HEK293 (cell line): ENCODE measurements around the gene UBE2F.

ENCODE experiments used
- CTCF ChIA-PET: fragments of 350-600 bp; formaldehyde crosslinking; extraction: SDS; loops from one replicate; lab custom pipeline; 2021; ENCODE audit warnings: antibody characterized with exemption; lab: Yijun Ruan, JAX
- POLR2A ChIA-PET: fragments of 300-600 bp; formaldehyde crosslinking; extraction: SDS; loops from one replicate; lab custom pipeline; 2020; ENCODE audit warnings: antibody characterized with exemption, inconsistent platforms; lab: Yijun Ruan, JAX
- H3K27ac ChIP-seq: fragments of 200-500 bp; sonication (Bioruptor generic); 2 replicates; pipeline ENCODE4 v1.5.1; 2014; ENCODE audit warnings: low read depth, low read length, control low read depth, inconsistent platforms; ENCODE audit errors: extremely low read depth
- H3K36me3 ChIP-seq, 2 experiments: fragments of 200-500 bp in 1 of 2; sonication (Bioruptor generic) in 1 of 2; 1 replicate in 1 of 2; 2 replicates in 1 of 2; pipeline ENCODE4 v1.5.1; 2014 to 2017; ENCODE audit warnings: inconsistent platforms in 2 of 2, low read length in 2 of 2; ENCODE audit not compliant: control insufficient read depth in 2 of 2, insufficient read depth in 1 of 2
- H3K4me1 ChIP-seq: fragments of 200-500 bp; sonication (Bioruptor generic); 2 replicates; pipeline ENCODE4 v1.5.1; 2014; ENCODE audit warnings: mild to moderate bottlenecking, low read length, inconsistent platforms; ENCODE audit not compliant: control insufficient read depth, insufficient read depth
- H3K4me3 ChIP-seq: 2 replicates; pipeline ENCODE4 v1.5.1; 2011; ENCODE audit warnings: low read depth, mild to moderate bottlenecking, control low read depth, low read length, moderate library complexity
- H3K9me3 ChIP-seq: fragments of 200-500 bp; sonication (Bioruptor generic); 2 replicates; pipeline ENCODE4 v1.5.1; 2014; ENCODE audit warnings: low read depth, low read length, inconsistent platforms; ENCODE audit not compliant: control insufficient read depth, insufficient read depth
- HOXD13 ChIP-seq: sonication (generic); formaldehyde crosslinking; IDR thresholded peaks from 2 replicates; pipeline ENCODE4 v1.8.0; 2022; ENCODE audit warnings: missing genetic modification reagents, borderline replicate concordance
- IKZF3 ChIP-seq: fragments of 450-650 bp; IDR thresholded peaks from 2 replicates; pipeline ENCODE4 v1.5.0; 2018; ENCODE audit warnings: missing biosample characterization, mild to moderate bottlenecking, missing genetic modification characterization, moderate library complexity
- KLF16 ChIP-seq: fragments of 450-650 bp; formaldehyde crosslinking; IDR thresholded peaks from 2 replicates; pipeline ENCODE4 v1.5.1; 2017; ENCODE audit warnings: missing biosample characterization, missing genetic modification characterization
- OSR2 ChIP-seq: fragments of 450-650 bp; formaldehyde crosslinking; IDR thresholded peaks from 2 replicates; pipeline ENCODE4 v1.5.1; 2016; ENCODE audit warnings: missing biosample characterization, missing genetic modification characterization
- ZEB2 ChIP-seq: fragments of 450-650 bp; formaldehyde crosslinking; IDR thresholded peaks from 2 replicates; pipeline ENCODE4 v1.5.1; 2016; ENCODE audit warnings: missing biosample characterization, missing genetic modification characterization
- ZNF133 ChIP-seq: fragments of 450-650 bp; formaldehyde crosslinking; IDR thresholded peaks from 2 replicates; pipeline ENCODE4 v1.5.1; 2016; ENCODE audit warnings: missing biosample characterization, missing genetic modification characterization
- ZNF174 ChIP-seq: fragments of 450-650 bp; formaldehyde crosslinking; IDR thresholded peaks from 2 replicates; pipeline ENCODE4 v1.5.0; 2017; ENCODE audit warnings: missing biosample characterization, mild to moderate bottlenecking, missing genetic modification characterization
- ZNF211 ChIP-seq: fragments of 450-650 bp; formaldehyde crosslinking; IDR thresholded peaks from 2 replicates; pipeline ENCODE4 v1.5.1; 2016; ENCODE audit warnings: low read depth, missing biosample characterization, missing genetic modification characterization
- ZNF394 ChIP-seq: fragments of 450-650 bp; formaldehyde crosslinking; IDR thresholded peaks from 2 replicates; pipeline ENCODE4 v1.5.1; 2016; ENCODE audit warnings: missing biosample characterization, missing genetic modification characterization, mild to moderate bottlenecking, moderate library complexity, borderline replicate concordance
- ZNF426 ChIP-seq: fragments of 450-650 bp; formaldehyde crosslinking; IDR thresholded peaks from 2 replicates; pipeline ENCODE4 v1.5.1; 2017; ENCODE audit warnings: missing biosample characterization, missing genetic modification characterization, mild to moderate bottlenecking, inconsistent platforms, moderate library complexity
- ZNF571 ChIP-seq: fragments of 450-650 bp; formaldehyde crosslinking; IDR thresholded peaks from 2 replicates; pipeline ENCODE4 v1.5.0; 2017; ENCODE audit warnings: missing biosample characterization, missing genetic modification characterization
- ZNF664 ChIP-seq: fragments of 450-650 bp; formaldehyde crosslinking; IDR thresholded peaks from 2 replicates; pipeline ENCODE4 v1.5.1; 2016; ENCODE audit warnings: missing biosample characterization, missing genetic modification characterization
- ZNF670 ChIP-seq: fragments of 450-650 bp; formaldehyde crosslinking; IDR thresholded peaks from 2 replicates; pipeline ENCODE4 v1.5.1; 2016; ENCODE audit warnings: missing biosample characterization, missing genetic modification characterization, low read depth
- ZNF768 ChIP-seq: fragments of 450-650 bp; formaldehyde crosslinking; IDR thresholded peaks from 2 replicates; pipeline ENCODE4 v1.5.1; 2018; ENCODE audit warnings: missing biosample characterization, mild to moderate bottlenecking, missing genetic modification characterization
- ZXDB ChIP-seq: fragments of 450-650 bp; formaldehyde crosslinking; IDR thresholded peaks from 2 replicates; pipeline ENCODE4 v1.5.1; 2016; ENCODE audit warnings: missing biosample characterization, missing genetic modification characterization
- TF ChIP-seq, protein P1 (sequence below): fragments of 450-650 bp; formaldehyde crosslinking; optimal IDR thresholded peaks from 2 replicates; pipeline ENCODE3; 2016; ENCODE audit warnings: missing biosample characterization, mild to moderate bottlenecking, missing genetic modification characterization
- TF ChIP-seq, protein P2 (sequence below): fragments of 450-650 bp; formaldehyde crosslinking; IDR thresholded peaks from 2 replicates; pipeline ENCODE4 v1.5.1; 2016; ENCODE audit warnings: missing biosample characterization, missing genetic modification characterization
- TF ChIP-seq, protein P3 (sequence below): IDR thresholded peaks from 2 replicates; pipeline ENCODE4 v1.6.1; 2011; ENCODE audit warnings: mild to moderate bottlenecking, low read depth, low read length, borderline replicate concordance
- TF ChIP-seq, protein P4 (sequence below): fragments of 450-650 bp; IDR thresholded peaks from 2 replicates; pipeline ENCODE4 v1.5.1; 2018; ENCODE audit warnings: missing biosample characterization, missing genetic modification characterization
- TF ChIP-seq, protein P5 (sequence below): fragments of 450-650 bp; formaldehyde crosslinking; IDR thresholded peaks from 2 replicates; pipeline ENCODE4 v1.5.1; 2016; ENCODE audit warnings: missing biosample characterization, missing genetic modification characterization
- TF ChIP-seq, protein P6 (sequence below): fragments of 450-650 bp; formaldehyde crosslinking; IDR thresholded peaks from 2 replicates; pipeline ENCODE4 v1.5.1; 2016; ENCODE audit warnings: missing biosample characterization, missing genetic modification characterization
- TF ChIP-seq, protein P7 (sequence below): fragments of 450-650 bp; formaldehyde crosslinking; IDR thresholded peaks from 2 replicates; pipeline ENCODE4 v1.5.1; 2016; ENCODE audit warnings: missing biosample characterization, missing genetic modification characterization

The UBE2F gene

DNA sequence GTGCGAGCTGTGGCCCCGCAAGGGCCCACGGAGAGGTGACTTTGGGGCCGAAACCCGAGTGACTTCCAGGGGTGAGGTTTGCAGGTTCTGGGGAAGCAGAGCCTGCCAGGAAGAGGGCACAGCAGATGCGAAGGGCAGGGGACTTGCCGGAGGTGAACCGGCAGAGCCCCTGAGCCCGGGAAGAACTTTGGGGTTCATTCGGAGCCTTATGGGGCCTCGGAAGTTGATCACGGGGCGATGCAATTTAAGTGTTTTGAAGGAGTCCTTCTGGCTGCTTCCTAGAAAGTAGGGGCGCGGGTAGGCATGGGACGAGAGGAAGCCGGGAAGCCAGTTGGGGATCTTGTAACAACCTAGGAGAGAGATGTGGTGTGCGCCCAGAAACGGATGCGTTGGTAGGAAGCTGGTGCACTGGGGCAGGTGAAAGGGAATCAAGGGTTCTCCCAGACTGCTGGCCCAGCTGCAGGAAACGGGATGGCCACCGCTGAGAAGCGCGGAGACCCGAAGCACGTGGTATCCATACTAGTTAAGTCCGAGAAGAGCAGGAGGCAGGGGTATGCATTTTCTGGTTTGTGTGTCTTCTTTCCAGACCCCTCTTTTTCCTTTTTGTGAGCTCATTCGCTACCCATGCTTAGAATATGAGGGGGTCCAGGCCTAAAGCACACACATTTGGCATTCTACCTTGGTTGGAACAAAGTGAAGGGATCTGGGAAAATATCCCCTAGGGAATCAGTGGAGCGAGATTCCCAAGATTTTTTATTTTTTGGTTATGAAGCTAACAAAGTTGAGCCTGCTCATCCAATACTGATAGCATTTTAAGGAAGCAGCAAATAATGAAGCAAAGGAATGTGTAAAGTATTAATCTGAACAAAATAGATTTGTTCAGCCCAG is 94.7 kb downstream of the UBE2F start:
- H3K36me3 ChIP-seq, result peaks cover 12 to 28% of the 10 kb centered on the region in 2 experiments
- no peaks in the 10 kb centered on the region for H3K4me1 ChIP-seq
- H3K9me3 ChIP-seq, result no peaks in the 10 kb centered on the region
- H3K4me3 ChIP-seq, result peak overlapping the region; percentile 95
- POLR2A ChIA-PET, result interaction anchor here (0.5 to 1.9 kb wide), 7 partner anchors 20 to 371 kb away, joined by 3 to 12 read pairs (median 3); no protein-coding TSS in a partner anchor
- CTCF ChIA-PET, result interaction anchor here (0.6 to 0.8 kb wide), 5 partner anchors 11 to 227 kb away, joined by 3 to 6 read pairs (median 5); no protein-coding TSS in a partner anchor
- peak overlapping the region; percentile 66 for H3K27ac ChIP-seq
- no peak for TF ChIP-seq OSR2 (tag by site-specific recombination)
- TF ChIP-seq ZNF670 (tag by site-specific recombination), result no peak
- no peak for TF ChIP-seq ZNF664
- TF ChIP-seq KLF16 (tag by site-specific recombination), result no peak; the same call in 1 of the 2 replicates
- TF ChIP-seq ZNF394 (tag by site-specific recombination), result no peak
- no peak for TF ChIP-seq ZNF133 (tag by site-specific recombination)
- TF ChIP-seq ZXDB (tag by site-specific recombination), result no peak
- TF ChIP-seq, protein P1, sequence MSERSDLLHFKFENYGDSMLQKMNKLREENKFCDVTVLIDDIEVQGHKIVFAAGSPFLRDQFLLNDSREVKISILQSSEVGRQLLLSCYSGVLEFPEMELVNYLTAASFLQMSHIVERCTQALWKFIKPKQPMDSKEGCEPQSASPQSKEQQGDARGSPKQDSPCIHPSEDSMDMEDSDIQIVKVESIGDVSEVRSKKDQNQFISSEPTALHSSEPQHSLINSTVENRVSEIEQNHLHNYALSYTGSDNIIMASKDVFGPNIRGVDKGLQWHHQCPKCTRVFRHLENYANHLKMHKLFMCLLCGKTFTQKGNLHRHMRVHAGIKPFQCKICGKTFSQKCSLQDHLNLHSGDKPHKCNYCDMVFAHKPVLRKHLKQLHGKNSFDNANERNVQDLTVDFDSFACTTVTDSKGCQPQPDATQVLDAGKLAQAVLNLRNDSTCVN (tag by site-specific recombination), result no peak
- TF ChIP-seq ZNF426, result no peak
- no peak for TF ChIP-seq ZNF768
- no peak for TF ChIP-seq ZNF211 (tag by site-specific recombination)
- TF ChIP-seq, protein P2, sequence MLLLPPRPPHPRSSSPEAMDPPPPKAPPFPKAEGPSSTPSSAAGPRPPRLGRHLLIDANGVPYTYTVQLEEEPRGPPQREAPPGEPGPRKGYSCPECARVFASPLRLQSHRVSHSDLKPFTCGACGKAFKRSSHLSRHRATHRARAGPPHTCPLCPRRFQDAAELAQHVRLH (tag by site-specific recombination), result no peak
- no peak for TF ChIP-seq ZNF174
- peak; percentile 66 for TF ChIP-seq IKZF3 (tag by site-specific recombination)
- no peak for TF ChIP-seq HOXD13 (CRISPR knock-in tag)
- TF ChIP-seq, protein P3, sequence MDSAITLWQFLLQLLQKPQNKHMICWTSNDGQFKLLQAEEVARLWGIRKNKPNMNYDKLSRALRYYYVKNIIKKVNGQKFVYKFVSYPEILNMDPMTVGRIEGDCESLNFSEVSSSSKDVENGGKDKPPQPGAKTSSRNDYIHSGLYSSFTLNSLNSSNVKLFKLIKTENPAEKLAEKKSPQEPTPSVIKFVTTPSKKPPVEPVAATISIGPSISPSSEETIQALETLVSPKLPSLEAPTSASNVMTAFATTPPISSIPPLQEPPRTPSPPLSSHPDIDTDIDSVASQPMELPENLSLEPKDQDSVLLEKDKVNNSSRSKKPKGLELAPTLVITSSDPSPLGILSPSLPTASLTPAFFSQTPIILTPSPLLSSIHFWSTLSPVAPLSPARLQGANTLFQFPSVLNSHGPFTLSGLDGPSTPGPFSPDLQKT, result no peak; the same call in 1 of the 2 replicates
- TF ChIP-seq, protein P4, sequence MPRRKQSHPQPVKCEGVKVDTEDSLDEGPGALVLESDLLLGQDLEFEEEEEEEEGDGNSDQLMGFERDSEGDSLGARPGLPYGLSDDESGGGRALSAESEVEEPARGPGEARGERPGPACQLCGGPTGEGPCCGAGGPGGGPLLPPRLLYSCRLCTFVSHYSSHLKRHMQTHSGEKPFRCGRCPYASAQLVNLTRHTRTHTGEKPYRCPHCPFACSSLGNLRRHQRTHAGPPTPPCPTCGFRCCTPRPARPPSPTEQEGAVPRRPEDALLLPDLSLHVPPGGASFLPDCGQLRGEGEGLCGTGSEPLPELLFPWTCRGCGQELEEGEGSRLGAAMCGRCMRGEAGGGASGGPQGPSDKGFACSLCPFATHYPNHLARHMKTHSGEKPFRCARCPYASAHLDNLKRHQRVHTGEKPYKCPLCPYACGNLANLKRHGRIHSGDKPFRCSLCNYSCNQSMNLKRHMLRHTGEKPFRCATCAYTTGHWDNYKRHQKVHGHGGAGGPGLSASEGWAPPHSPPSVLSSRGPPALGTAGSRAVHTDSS (tag by site-specific recombination), result no peak
- no peak for TF ChIP-seq ZNF571
- TF ChIP-seq, protein P5, sequence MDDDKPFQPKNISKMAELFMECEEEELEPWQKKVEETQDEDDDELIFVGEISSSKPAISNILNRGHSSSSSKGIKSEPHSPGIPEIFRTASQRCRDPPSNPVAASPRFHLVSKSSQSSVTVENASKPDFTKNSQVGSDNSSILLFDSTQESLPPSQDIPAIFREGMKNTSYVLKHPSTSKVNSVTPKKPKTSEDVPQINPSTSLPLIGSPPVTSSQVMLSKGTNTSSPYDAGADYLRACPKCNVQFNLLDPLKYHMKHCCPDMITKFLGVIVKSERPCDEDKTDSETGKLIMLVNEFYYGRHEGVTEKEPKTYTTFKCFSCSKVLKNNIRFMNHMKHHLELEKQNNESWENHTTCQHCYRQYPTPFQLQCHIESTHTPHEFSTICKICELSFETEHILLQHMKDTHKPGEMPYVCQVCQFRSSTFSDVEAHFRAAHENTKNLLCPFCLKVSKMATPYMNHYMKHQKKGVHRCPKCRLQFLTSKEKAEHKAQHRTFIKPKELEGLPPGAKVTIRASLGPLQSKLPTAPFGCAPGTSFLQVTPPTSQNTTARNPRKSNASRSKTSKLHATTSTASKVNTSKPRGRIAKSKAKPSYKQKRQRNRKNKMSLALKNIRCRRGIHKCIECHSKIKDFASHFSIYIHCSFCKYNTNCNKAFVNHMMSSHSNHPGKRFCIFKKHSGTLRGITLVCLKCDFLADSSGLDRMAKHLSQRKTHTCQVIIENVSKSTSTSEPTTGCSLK, result no peak
- no peak for TF ChIP-seq ZEB2 (tag by site-specific recombination)
- TF ChIP-seq, protein P6, sequence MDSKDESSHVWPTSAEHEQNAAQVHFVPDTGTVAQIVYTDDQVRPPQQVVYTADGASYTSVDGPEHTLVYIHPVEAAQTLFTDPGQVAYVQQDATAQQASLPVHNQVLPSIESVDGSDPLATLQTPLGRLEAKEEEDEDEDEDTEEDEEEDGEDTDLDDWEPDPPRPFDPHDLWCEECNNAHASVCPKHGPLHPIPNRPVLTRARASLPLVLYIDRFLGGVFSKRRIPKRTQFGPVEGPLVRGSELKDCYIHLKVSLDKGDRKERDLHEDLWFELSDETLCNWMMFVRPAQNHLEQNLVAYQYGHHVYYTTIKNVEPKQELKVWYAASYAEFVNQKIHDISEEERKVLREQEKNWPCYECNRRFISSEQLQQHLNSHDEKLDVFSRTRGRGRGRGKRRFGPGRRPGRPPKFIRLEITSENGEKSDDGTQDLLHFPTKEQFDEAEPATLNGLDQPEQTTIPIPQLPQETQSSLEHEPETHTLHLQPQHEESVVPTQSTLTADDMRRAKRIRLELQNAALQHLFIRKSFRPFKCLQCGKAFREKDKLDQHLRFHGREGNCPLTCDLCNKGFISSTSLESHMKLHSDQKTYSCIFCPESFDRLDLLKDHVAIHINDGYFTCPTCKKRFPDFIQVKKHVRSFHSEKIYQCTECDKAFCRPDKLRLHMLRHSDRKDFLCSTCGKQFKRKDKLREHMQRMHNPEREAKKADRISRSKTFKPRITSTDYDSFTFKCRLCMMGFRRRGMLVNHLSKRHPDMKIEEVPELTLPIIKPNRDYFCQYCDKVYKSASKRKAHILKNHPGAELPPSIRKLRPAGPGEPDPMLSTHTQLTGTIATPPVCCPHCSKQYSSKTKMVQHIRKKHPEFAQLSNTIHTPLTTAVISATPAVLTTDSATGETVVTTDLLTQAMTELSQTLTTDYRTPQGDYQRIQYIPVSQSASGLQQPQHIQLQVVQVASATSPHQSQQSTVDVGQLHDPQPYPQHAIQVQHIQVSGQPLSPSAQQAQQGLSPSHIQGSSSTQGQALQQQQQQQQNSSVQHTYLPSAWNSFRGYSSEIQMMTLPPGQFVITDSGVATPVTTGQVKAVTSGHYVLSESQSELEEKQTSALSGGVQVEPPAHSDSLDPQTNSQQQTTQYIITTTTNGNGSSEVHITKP (tag by site-specific recombination), result no peak
- TF ChIP-seq, protein P7, sequence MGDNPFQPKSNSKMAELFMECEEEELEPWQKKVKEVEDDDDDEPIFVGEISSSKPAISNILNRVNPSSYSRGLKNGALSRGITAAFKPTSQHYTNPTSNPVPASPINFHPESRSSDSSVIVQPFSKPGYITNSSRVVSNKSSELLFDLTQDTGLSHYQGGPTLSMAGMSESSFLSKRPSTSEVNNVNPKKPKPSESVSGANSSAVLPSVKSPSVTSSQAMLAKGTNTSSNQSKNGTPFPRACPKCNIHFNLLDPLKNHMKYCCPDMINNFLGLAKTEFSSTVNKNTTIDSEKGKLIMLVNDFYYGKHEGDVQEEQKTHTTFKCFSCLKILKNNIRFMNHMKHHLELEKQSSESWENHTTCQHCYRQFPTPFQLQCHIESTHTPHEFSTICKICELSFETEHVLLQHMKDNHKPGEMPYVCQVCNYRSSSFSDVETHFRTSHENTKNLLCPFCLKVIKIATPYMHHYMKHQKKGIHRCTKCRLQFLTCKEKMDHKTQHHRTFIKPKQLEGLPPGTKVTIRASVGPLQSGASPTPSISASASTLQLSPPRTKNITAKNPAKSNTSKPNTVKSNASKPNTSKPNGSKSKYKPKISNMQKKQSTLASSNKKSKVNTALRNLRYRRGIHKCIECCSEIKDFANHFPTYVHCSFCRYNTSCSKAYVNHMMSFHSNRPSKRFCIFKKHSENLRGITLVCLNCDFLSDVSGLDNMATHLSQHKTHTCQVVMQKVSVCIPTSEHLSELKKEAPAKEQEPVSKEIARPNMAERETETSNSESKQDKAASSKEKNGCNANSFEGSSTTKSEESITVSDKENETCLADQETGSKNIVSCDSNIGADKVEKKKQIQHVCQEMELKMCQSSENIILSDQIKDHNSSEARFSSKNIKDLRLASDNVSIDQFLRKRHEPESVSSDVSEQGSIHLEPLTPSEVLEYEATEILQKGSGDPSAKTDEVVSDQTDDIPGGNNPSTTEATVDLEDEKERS (tag by site-specific recombination), result no peak
